Uterus (tissue), 4 donors: ENCODE results near the gene GCK. TPM values are rescaled to one million over a fixed set of nuclear protein-coding genes. Genes with fewer than 3 reads are reported as not detected.

Experiments used
- DNase-seq, 2 donors: peaks; one replicate each; pipeline ENCODE4 v3.0.0-alpha.2; 2019 to 2020
- H3K27ac ChIP-seq, 2 donors: fragments of 200-600 bp; sonication (generic); 1 replicate in 1 of 2; 2 replicates in 1 of 2; pipeline ENCODE4 v1.5.1; 2016 to 2018
- H3K27me3 ChIP-seq, 2 donors: fragments of 200-600 bp; sonication (generic); one replicate each; pipeline ENCODE4 v1.5.1; 2018 to 2019; ENCODE audit warnings: control low read depth in 1 of 2
- H3K36me3 ChIP-seq, 2 donors: fragments of 200-600 bp; sonication (generic); one replicate each; pipeline ENCODE4 v1.5.1; 2019; ENCODE audit warnings: control low read depth in 1 of 2
- H3K4me1 ChIP-seq, 2 donors: fragments of 200-600 bp; sonication (generic); one replicate each; pipeline ENCODE4 v1.5.1; 2018 to 2019; ENCODE audit warnings: control low read depth in 1 of 2
- H3K4me3 ChIP-seq, 2 donors: fragments of 200-600 bp; sonication (generic); 1 replicate in 1 of 2; 2 replicates in 1 of 2; pipeline ENCODE4 v1.5.1; 2018 to 2019; ENCODE audit warnings: mild to moderate bottlenecking in 1 of 2
- H3K9me3 ChIP-seq, 2 donors: fragments of 200-600 bp; sonication (generic); one replicate each; pipeline ENCODE4 v1.5.1; 2019; ENCODE audit warnings: control low read depth in 1 of 2
- CTCF ChIP-seq, 4 experiments: fragments of 200-600 bp in 2 of 4; fragments of 450-650 bp in 2 of 4; sonication (generic) in 2 of 4; IDR thresholded peaks; one replicate each; pipeline ENCODE4 v1.5.1; 2016 to 2019; ENCODE audit warnings: antibody characterized with exemption in 4 of 4, mild to moderate bottlenecking in 2 of 4, moderate library complexity in 1 of 4
- POLR2A ChIP-seq, 2 donors: fragments of 450-650 bp; IDR thresholded peaks; one replicate each; pipeline ENCODE4 v1.6.1; 2016; ENCODE audit warnings: antibody characterized with exemption in 2 of 2, mild to moderate bottlenecking in 1 of 2, moderate library complexity in 1 of 2
- intact Hi-C: fragments of 100-400 bp; cut with DNase I; formaldehyde crosslinking; loops from one replicate; pipeline ENCODE4 v1.15.1; 2023; ENCODE audit warnings: low total_unique reads
- total RNA-seq, 4 donors: library from RNA; depleted of rRNA in 3 of 4; stranded (reverse); fragments of >200 nt in 3 of 4; gene quantifications; one replicate each; pipeline versions ENCODE4 v1.1.0 to v1.2.4, GENCODE V29; 2014 to 2023
- donor health status: DM: yes; HTN: yes; CAD: no.

Gene GCK
- total RNA-seq, 4 donors from 2014 or later = 0.29 to 2.6 (median 1.8) TPM; not detected in 1

DNA sequence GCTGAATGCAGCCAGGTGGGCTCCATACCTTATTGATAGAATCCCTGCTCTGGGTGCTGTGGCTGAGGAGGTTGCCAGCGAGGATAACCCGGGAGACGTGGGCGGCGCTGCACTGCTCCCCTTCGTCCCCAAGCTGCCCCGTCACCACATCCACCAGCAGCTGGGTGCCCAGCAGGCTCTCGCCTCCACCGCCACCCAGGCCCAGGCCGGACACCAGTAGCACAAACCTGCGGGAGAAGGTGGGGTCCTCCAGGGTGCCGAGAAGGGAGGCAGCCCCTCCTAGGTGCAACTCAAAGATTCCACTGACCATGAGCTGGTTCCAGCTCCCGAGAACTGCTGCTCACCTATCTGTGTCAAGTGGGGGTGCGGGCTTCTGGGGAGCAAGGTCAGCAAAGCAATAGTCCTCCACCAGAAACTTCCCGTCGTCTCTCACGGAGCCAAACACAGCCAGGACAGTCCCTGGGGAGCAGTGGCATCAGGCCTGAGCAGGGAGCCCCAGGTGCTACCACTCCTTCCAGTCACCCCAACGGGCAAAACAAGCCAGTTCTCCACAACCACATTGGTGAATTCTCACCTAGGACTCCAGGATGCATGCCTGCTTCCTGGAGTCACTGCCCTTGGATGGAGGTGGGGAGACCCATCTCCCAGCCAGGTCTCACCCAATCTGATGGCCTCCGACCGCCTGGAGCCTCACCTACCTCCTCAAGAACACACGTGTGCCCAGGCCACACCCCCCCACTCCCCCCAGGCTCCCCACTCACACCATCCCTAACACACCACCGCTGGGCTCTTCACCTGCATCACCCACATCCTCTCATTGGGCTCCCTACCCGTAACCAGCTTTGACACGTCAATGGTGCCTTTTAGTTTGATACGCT is 72.2 kb downstream of the GCK start:
- TF ChIP-seq POLR2A (IDR thresholded peaks at IDR 0.05) = no peak
- Histone ChIP-seq H3K4me1 (peaks cover 0 to 3% of the 10 kb centered on the region in 2 donors), H3K36me3 (no peaks in the 10 kb centered on the region), H3K27me3 (no peaks in the 10 kb centered on the region), H3K4me3 (no peak overlapping the region), H3K27ac (no peak overlapping the region), H3K9me3 (no peaks in the 10 kb centered on the region)
- DNase-seq = no peak
- intact Hi-C loops = no loop called here

GRCh38 chr7:44116087-44116788 is 73.0 kb downstream of the GCK start:
- Histone ChIP-seq H3K27me3 (no peaks in the 10 kb centered on the region), H3K27ac (no peak overlapping the region), H3K4me3 (no peak overlapping the region), H3K36me3 (no peaks in the 10 kb centered on the region), H3K4me1 (peaks cover 0 to under 1% of the 10 kb centered on the region in 2 donors), H3K9me3 (no peaks in the 10 kb centered on the region)
- TF ChIP-seq POLR2A (IDR thresholded peaks at IDR 0.05) = no peak
- TF ChIP-seq CTCF (IDR thresholded peaks at IDR 0.05) = no peak
- no peak for DNase-seq
- intact Hi-C loops = no loop called here

DNA sequence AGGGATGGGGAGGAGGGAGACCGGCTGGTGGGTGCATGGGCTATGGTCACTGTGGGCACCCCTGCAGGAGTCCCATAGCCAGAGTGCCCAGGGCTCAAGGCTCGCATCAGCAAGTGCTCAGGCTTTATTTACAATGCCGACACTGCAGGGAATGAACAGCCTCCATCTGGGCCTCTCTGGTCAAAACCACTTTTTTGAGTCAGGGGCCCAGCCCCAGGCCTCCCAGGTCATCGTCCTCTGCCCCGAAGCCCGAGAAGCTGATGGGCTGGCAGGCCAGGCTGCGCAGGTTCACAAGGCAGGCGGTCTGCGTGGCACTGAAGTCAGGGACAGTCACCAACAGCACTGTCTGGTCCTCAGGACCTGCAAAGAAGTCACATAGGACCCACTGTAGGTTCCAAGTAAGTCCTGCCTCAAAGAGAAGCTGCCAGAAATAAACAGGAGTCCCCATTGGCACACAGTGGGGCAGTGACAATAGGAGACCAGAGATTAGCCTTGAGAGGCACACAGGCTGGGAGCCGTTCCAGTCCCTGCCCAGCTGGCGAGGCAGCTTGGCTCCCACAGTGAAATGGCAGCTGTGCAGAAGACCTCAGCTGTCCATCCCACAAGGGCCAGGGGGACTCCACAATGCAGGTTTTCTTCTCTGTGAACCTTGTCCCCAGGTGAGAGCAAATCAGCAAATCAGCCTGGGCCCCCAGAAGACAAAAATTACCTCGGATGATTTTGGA is 74.5 kb downstream of the GCK start:
- intact Hi-C loops = no loop called here
- no peaks in the 10 kb centered on the region for H3K4me1 ChIP-seq
- H3K36me3 ChIP-seq = no peaks in the 10 kb centered on the region
- no peak overlapping the region for H3K4me3 ChIP-seq
- no peaks in the 10 kb centered on the region for H3K9me3 ChIP-seq
- no peak for DNase-seq
- no peak for TF ChIP-seq CTCF (IDR thresholded peaks at IDR 0.05)
- no peak for TF ChIP-seq POLR2A (IDR thresholded peaks at IDR 0.05)
- no peak overlapping the region for H3K27ac ChIP-seq
- H3K27me3 ChIP-seq = no peaks in the 10 kb centered on the region

DNA sequence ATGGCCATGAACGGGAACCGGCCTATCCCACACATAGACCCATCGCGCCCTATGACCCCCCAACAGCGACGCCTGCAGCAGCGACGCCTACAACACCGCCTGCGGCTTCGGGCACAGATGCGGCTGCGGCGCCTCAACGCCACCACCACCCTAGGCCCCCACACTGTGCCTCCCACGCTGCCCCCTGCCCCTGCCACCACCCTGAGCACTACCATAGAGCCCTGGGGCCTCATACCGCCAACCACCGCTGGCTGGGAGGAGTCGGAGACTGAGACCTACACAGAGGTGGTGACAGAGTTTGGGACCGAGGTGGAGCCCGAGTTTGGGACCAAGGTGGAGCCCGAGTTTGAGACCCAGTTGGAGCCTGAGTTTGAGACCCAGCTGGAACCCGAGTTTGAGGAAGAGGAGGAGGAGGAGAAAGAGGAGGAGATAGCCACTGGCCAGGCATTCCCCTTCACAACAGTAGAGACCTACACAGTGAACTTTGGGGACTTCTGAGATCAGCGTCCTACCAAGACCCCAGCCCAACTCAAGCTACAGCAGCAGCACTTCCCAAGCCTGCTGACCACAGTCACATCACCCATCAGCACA is 75.4 kb downstream of the GCK start:
- intact Hi-C loops = no loop called here
- Histone ChIP-seq H3K9me3 (no peaks in the 10 kb centered on the region), H3K27me3 (no peaks in the 10 kb centered on the region), H3K4me3 (no peak overlapping the region), H3K4me1 (no peaks in the 10 kb centered on the region), H3K27ac (no peak overlapping the region), H3K36me3 (no peaks in the 10 kb centered on the region)
- TF ChIP-seq POLR2A (IDR thresholded peaks at IDR 0.05) (no peak), CTCF (IDR thresholded peaks at IDR 0.05) (no peak)
- DNase-seq = no peak

GRCh38 chr7:44112997-44113763 is 76.1 kb downstream of the GCK start:
- Histone ChIP-seq H3K36me3 (no peaks in the 10 kb centered on the region), H3K4me1 (no peaks in the 10 kb centered on the region), H3K9me3 (no peaks in the 10 kb centered on the region), H3K4me3 (no peak overlapping the region), H3K27ac (no peak overlapping the region), H3K27me3 (no peaks in the 10 kb centered on the region)
- no peak for TF ChIP-seq POLR2A (IDR thresholded peaks at IDR 0.05)
- TF ChIP-seq CTCF (IDR thresholded peaks at IDR 0.05) = no peak
- DNase-seq = no peak
- intact Hi-C loops = no loop called here
